ENCODE results near the gene NT5DC4. TPM values are rescaled to one million over a fixed set of nuclear protein-coding genes. Genes with fewer than 3 reads are reported as not detected.

The NT5DC4 gene
- total RNA-seq, 2 experiments from 2014 or later, result not detected

- Mint-ChIP-seq H3K4me1 (peaks cover 58% of the 10 kb centered on the region), H3K27me3 (no peaks in the 10 kb centered on the region), H3K36me3 (peaks cover 79% of the 10 kb centered on the region), H3K27ac (no peak overlapping the region), H3K9me3 (ENCODE audit: low read depth) (no peaks in the 10 kb centered on the region), H3K4me3 (no peak overlapping the region)
- CTCF ChIA-PET, result interaction anchor here (1.0 to 10.4 kb wide), 6 partner anchors 10 to 206 kb away, joined by 3 to 172 read pairs (median 16); no protein-coding TSS in a partner anchor
- DNase-seq (no peak), ATAC-seq (no peak)
Measured at GRCh38 chr2:112752667-112753066, 31.8 kb downstream of the NT5DC4 start.

DNA sequence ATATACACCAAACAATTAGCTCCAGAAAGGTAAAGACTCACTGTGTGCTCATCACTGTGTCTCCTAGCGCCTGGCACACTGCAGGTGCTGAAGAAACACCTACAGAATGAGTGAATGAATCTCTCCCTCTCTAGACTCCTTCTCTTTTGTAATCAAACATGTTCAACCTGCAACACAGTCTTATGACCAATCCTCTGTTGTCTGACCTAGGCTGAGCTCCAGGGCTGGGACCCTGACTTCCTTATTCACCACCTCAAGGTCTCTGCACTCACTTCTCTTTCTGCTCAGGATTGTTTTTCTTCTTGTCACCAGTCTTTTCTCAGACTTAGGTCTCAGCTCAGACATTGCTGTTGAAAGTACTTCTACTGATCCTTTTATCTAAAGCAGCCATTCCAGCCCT, 33.7 kb downstream of the NT5DC4 start:
- Mint-ChIP-seq H3K4me1 (peaks cover 61% of the 10 kb centered on the region), H3K27me3 (no peaks in the 10 kb centered on the region), H3K36me3 (peaks cover 84% of the 10 kb centered on the region), H3K27ac (peak overlapping the region; percentile 7), H3K9me3 (ENCODE audit: low read depth) (no peaks in the 10 kb centered on the region), H3K4me3 (no peak overlapping the region)
- ATAC-seq, result no peak
- CTCF ChIA-PET, result interaction anchor here (1.4 to 10.4 kb wide), 3 partner anchors 7 to 188 kb away, joined by 5 to 172 read pairs (median 47); no protein-coding TSS in a partner anchor
- DNase-seq, result no peak

DNA sequence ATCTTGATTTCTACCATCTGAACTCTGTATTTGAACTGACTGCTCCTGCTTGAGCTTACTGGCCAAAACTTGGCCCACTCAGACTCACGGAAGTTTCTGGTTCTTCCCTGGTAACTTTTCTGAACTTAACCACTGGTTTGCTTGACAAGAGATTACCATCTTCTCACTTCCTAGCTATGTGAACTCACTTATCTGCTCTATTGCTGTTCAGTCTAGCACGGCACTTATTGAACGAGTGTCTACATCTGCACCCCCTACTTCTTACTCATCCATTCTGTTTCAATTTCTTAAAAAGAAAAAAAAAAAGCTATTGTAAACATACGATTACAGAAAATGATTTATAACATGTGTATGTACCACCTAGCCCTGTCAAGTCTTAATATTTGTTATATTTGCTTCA, 34.6 kb downstream of the NT5DC4 start:
- H3K4me1 Mint-ChIP-seq, result peaks cover 55% of the 10 kb centered on the region
- CTCF ChIA-PET, result interaction anchor here (0.8 to 10.4 kb wide), 4 partner anchors 8 to 203 kb away, joined by 3 to 172 read pairs (median 26); no protein-coding TSS in a partner anchor
- no peaks in the 10 kb centered on the region for H3K9me3 Mint-ChIP-seq (ENCODE audit: low read depth)
- DNase-seq, result no peak
- no peak overlapping the region for H3K4me3 Mint-ChIP-seq
- H3K36me3 Mint-ChIP-seq, result peaks cover 79% of the 10 kb centered on the region
- no peak for ATAC-seq
- no peak overlapping the region for H3K27ac Mint-ChIP-seq
- H3K27me3 Mint-ChIP-seq, result no peaks in the 10 kb centered on the region

DNA sequence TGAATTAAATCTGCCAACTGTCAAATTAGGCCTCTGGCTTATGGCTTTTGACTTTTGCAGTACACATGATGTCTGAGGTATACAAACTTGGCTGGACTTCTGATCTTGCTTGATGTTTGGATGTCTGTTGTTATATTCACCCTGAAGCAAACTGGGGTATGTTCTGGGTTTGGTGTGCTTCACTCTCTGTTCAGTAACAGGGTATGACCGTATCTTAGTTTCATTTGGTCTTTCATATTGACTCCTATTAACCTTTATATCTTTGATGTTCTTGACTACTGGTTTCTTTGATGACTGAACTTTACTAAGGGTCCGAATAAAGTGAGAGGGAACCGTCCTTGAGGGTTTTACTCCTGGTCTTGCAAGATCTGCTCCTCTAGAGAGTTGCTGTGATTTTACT, 35.4 kb downstream of the NT5DC4 start:
- ATAC-seq, result no peak
- Mint-ChIP-seq H3K4me1 (peaks cover 52% of the 10 kb centered on the region), H3K4me3 (no peak overlapping the region), H3K27me3 (no peaks in the 10 kb centered on the region), H3K9me3 (ENCODE audit: low read depth) (no peaks in the 10 kb centered on the region), H3K27ac (no peak overlapping the region), H3K36me3 (peaks cover 79% of the 10 kb centered on the region)
- CTCF ChIA-PET, result interaction anchor here (4.9 to 10.4 kb wide), 2 partner anchors 127 to 186 kb away, joined by 47 to 172 read pairs; no protein-coding TSS in a partner anchor
- DNase-seq, result no peak

GRCh38 chr2:112757265-112757664, 36.4 kb downstream of the NT5DC4 start:
- CTCF ChIA-PET, result no interaction called here
- no peak overlapping the region for H3K4me3 Mint-ChIP-seq
- peaks cover 82% of the 10 kb centered on the region for H3K36me3 Mint-ChIP-seq
- ATAC-seq (no peak), DNase-seq (no peak)
- H3K4me1 Mint-ChIP-seq, result peaks cover 55% of the 10 kb centered on the region
- no peaks in the 10 kb centered on the region for H3K9me3 Mint-ChIP-seq (ENCODE audit: low read depth)
- no peak overlapping the region for H3K27ac Mint-ChIP-seq
- no peaks in the 10 kb centered on the region for H3K27me3 Mint-ChIP-seq

DNA sequence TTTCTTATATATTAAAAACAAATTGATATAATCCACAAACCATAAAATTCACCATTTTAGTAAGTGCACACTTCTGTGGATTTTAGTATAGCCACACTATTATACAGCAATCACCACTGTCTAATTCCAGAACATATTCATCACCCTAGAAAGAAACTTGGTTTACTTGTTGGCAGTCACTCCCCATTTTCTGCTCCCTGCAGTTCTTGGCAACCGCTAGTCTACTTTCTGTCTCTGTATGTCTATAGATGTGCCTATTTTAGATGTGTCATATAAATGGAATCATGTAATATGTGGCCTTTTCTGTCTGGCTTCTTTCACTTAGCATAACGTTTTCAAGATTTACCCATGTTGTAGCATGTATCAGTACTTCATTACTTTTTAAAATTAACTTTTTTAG, 37.9 kb downstream of the NT5DC4 start:
- Mint-ChIP-seq H3K4me3 (no peak overlapping the region), H3K36me3 (peaks cover 85% of the 10 kb centered on the region), H3K9me3 (ENCODE audit: low read depth) (no peaks in the 10 kb centered on the region), H3K4me1 (peaks cover 61% of the 10 kb centered on the region), H3K27me3 (no peaks in the 10 kb centered on the region), H3K27ac (no peak overlapping the region)
- ATAC-seq (no peak), DNase-seq (no peak)
- CTCF ChIA-PET, result interaction anchor here (1.0 to 1.1 kb wide), 2 partner anchors 9 to 127 kb away, joined by 3 read pairs; no protein-coding TSS in a partner anchor

GRCh38 chr2:112760149-112760548, 39.3 kb downstream of the NT5DC4 start:
- Mint-ChIP-seq H3K4me3 (no peak overlapping the region), H3K4me1 (peaks cover 52% of the 10 kb centered on the region), H3K27ac (no peak overlapping the region), H3K9me3 (ENCODE audit: low read depth) (no peaks in the 10 kb centered on the region), H3K36me3 (peaks cover 75% of the 10 kb centered on the region), H3K27me3 (no peaks in the 10 kb centered on the region)
- no peak for DNase-seq
- CTCF ChIA-PET, result interaction anchor here (1.1 to 4.6 kb wide), 3 partner anchors 10 to 124 kb away, joined by 4 to 28 read pairs (median 6); no protein-coding TSS in a partner anchor
- no peak for ATAC-seq

DNA sequence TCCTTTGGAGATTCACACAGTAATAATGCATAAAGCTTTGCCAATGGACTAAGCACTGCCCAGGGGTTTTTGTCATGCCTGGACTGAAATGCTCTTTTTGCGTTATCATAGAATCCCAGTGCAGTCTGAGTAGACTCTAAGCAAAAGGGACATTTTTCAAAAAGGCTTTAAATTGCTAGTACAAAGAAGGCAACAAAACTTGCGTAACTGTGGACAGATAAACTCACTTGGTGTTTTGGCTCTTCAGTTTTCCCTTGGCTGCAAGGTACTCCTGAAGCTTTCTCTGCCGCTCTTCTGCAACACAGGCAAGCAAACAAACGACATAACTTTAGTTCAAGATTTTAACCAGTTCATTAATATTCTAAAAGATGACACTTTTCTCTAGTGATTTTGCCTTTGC, 41.5 kb downstream of the NT5DC4 start:
- H3K9me3 Mint-ChIP-seq (ENCODE audit: low read depth), result no peaks in the 10 kb centered on the region
- DNase-seq (no peak), ATAC-seq (no peak)
- peaks cover 50% of the 10 kb centered on the region for H3K4me1 Mint-ChIP-seq
- peaks cover 57% of the 10 kb centered on the region for H3K36me3 Mint-ChIP-seq
- CTCF ChIA-PET, result interaction anchor here (0.9 to 4.6 kb wide), 7 partner anchors 12 to 179 kb away, joined by 3 to 28 read pairs (median 5); no protein-coding TSS in a partner anchor
- no peak overlapping the region for H3K27ac Mint-ChIP-seq
- H3K27me3 Mint-ChIP-seq, result no peaks in the 10 kb centered on the region
- H3K4me3 Mint-ChIP-seq, result no peak overlapping the region

- Mint-ChIP-seq H3K27ac (peak within 1 kb of the TSS; percentile 99), H3K27me3 (no peaks in the 10 kb centered on the region), H3K4me1 (peaks cover 57% of the 10 kb centered on the region), H3K9me3 (ENCODE audit: low read depth) (no peaks in the 10 kb centered on the region), H3K4me3 (peak within 1 kb of the TSS; percentile 85), H3K36me3 (peaks cover 52% of the 10 kb centered on the region)
- DNase-seq, result peak; percentile 99
- ATAC-seq, result peak; percentile 97
- CTCF ChIA-PET, result interaction anchor here (0.9 to 4.6 kb wide), 6 partner anchors 58 to 177 kb away, joined by 4 to 28 read pairs (median 6); no protein-coding TSS in a partner anchor
Measured at GRCh38 chr2:112764071-112765044, 43.5 kb downstream of the NT5DC4 start, which contains the start of gene CKAP2L. Gene CKAP2L (minus strand): TSS chr2:112764609. CDS start chr2:112764598, 11 bp downstream.

GRCh38 chr2:112765251-112765650, 44.4 kb downstream of the NT5DC4 start:
- no peaks in the 10 kb centered on the region for H3K9me3 Mint-ChIP-seq (ENCODE audit: low read depth)
- no peaks in the 10 kb centered on the region for H3K27me3 Mint-ChIP-seq
- peaks cover 53% of the 10 kb centered on the region for H3K4me1 Mint-ChIP-seq
- ATAC-seq (no peak), DNase-seq (no peak)
- CTCF ChIA-PET, result interaction anchor here (0.9 to 1.3 kb wide), 3 partner anchors 120 to 176 kb away, joined by 3 to 7 read pairs (median 4); no protein-coding TSS in a partner anchor
- H3K36me3 Mint-ChIP-seq, result peaks cover 46% of the 10 kb centered on the region
- H3K4me3 Mint-ChIP-seq, result peak overlapping the region; percentile 85
- H3K27ac Mint-ChIP-seq, result peak overlapping the region; percentile 99

- ATAC-seq (no peak), DNase-seq (no peak)
- CTCF ChIA-PET, result interaction anchor here (2.1 kb wide), 1 partner anchor 117 kb away, joined by 6 read pairs; no protein-coding TSS in a partner anchor
- no peaks in the 10 kb centered on the region for H3K9me3 Mint-ChIP-seq (ENCODE audit: low read depth)
- peak overlapping the region; percentile 27 for H3K4me3 Mint-ChIP-seq
- H3K4me1 Mint-ChIP-seq, result peaks cover 39% of the 10 kb centered on the region
- peaks cover 27% of the 10 kb centered on the region for H3K36me3 Mint-ChIP-seq
- H3K27me3 Mint-ChIP-seq, result no peaks in the 10 kb centered on the region
- H3K27ac Mint-ChIP-seq, result peak overlapping the region; percentile 68
Measured at GRCh38 chr2:112767693-112768330, 47.0 kb downstream of the NT5DC4 start.

DNA sequence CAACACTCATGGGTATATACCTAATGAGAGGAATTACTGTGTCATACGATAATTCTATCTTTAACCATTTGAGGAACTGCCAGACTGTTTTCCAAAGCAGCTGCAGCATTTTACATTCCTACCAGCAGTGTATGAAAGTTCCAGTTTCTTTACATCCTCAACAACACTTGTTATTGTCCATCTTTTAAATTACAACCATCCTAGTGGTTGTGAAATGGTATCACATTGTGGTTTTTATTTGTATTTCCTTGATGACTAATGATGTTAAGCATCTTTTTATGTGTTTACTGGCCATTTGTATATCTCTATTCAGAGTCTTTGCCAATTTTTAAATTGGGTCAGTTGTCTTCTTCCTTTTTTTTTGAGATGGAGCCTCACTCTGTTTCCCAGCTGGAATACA, 47.6 kb downstream of the NT5DC4 start:
- CTCF ChIA-PET, result interaction anchor here (1.0 to 2.1 kb wide), 2 partner anchors 116 to 173 kb away, joined by 3 to 6 read pairs; no protein-coding TSS in a partner anchor

GRCh38 chr2:112772322-112772721, 51.5 kb downstream of the NT5DC4 start:
- DNase-seq (no peak), ATAC-seq (no peak)
- H3K4me1 Mint-ChIP-seq, result peaks cover 30% of the 10 kb centered on the region
- peaks cover 6% of the 10 kb centered on the region for H3K27me3 Mint-ChIP-seq
- peaks cover 3% of the 10 kb centered on the region for H3K9me3 Mint-ChIP-seq (ENCODE audit: low read depth)
- H3K27ac Mint-ChIP-seq, result no peak overlapping the region
- H3K4me3 Mint-ChIP-seq, result no peak overlapping the region
- peaks cover 26% of the 10 kb centered on the region for H3K36me3 Mint-ChIP-seq
- CTCF ChIA-PET, result no interaction called here

More for the DNA sequence above, 47.6 kb downstream of the NT5DC4 start:
- no peak overlapping the region for H3K4me3 Mint-ChIP-seq
- H3K4me1 Mint-ChIP-seq, result peaks cover 33% of the 10 kb centered on the region
- peak overlapping the region; percentile 68 for H3K27ac Mint-ChIP-seq
- ATAC-seq (no peak), DNase-seq (no peak)
- H3K36me3 Mint-ChIP-seq, result peaks cover 23% of the 10 kb centered on the region
- H3K9me3 Mint-ChIP-seq (ENCODE audit: low read depth), result no peaks in the 10 kb centered on the region
- no peaks in the 10 kb centered on the region for H3K27me3 Mint-ChIP-seq

Measured in activated CD8-positive, alpha-beta memory T cell treated with anti-CD3 and anti-CD28 coated beads, Interleukin-2, amount 10 ng/mL, durations not matched to agents 7 days and 5 days (primary cell).